ENCODE data around the gene LIMS1.
"Not testable (repeated sequence)": the region's sequence is repeated elsewhere in the genome, so short reads cannot be mapped to it uniquely, and the experiment has no call there.

The LIMS1 gene

DNA sequence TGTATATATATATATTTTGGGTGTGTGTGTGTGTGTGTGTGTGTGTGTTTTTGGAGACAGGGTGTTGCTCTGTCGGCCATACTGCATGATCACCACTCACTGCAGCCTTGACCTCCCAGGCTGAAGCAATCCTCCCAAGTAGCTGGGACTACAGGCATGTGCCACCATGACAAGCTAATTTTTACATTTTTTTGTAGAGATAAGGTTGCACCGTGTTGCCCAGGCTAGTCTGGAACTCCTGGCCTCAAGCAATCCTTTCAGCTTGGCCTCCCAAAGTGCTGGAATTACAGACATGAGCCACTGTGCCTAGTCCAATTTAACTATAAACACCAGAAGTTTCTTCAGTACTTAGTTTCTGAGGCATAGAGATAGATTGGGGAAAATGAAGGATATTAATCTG is 18.3 kb downstream of the LIMS1 start:
- DNase-seq (ENCODE audit: low spot score) = no peak

DNA sequence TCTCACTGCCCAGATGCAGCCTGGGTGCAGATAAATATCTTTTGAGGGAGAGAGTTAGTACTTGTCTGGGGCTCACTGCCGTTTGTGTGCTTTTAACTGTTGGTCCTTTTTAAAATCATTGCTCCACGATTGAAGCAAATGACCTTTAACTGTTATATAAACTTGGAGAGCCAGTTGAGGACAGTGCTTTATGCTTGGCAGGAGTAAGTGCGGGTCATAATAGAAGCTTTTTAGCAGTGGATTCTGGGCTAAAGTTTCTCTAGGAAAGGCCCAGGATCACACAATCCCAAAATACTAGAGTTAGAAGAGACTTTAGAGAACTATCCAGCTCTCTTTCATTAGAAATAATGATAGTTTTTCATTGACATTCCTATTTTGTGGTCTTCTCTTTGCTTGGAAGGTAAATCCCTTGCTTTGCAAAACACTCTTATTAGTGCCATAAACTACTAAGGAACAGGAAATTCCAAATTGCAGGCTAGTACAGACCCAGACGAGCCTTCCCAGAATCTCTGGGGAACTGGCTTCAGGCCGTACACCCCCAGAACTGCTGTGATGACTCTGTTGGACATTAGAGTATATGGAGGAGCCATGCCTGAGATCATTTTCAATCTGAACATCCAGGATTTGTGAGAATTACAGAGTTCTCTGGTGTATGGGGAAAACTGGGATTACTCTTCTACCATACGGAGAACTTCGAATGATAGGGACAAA is 19.1 kb downstream of the LIMS1 start:
- no peak for DNase-seq (ENCODE audit: low spot score)

DNA sequence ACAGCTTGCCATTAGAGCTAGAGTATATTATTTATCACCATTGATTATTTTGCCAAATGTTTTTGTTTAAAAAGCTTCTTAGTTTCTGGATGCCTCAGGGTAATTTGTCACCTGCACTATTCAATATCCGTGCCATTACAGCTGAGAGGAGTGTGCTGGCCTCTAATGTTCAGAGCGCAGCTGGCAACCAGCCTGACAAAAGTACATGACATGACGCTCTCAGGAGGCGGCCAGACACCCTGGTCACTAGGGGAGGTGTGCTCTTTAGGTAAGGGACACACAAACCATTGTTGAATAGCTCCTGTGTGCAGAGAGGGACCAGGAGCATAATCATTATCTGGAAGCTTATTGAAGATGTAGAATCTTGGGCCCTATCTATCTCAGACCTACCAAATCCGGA is 20.3 kb downstream of the LIMS1 start:
- no peak for DNase-seq (ENCODE audit: low spot score)

DNA sequence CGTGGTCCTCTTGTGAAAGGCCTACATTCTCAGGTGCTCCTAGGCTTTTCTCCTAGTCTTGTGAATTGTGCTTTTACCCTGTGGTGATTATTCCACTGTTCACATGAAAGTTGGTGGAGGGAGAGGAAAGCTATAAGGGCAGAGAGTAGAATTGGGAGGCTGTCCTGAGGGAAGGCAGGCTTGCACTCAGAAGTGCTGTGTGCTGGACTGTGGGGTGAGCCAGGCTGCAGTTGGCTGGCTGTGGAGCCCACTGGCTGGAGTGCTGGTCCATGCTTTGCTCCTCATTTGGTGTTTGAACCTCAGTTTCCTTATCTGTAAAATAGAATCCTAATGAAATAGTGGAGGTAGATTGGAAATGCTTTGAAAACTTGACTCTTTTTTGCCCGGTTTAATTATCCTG is 21.3 kb downstream of the LIMS1 start:
- no peak for DNase-seq (ENCODE audit: low spot score)

DNA sequence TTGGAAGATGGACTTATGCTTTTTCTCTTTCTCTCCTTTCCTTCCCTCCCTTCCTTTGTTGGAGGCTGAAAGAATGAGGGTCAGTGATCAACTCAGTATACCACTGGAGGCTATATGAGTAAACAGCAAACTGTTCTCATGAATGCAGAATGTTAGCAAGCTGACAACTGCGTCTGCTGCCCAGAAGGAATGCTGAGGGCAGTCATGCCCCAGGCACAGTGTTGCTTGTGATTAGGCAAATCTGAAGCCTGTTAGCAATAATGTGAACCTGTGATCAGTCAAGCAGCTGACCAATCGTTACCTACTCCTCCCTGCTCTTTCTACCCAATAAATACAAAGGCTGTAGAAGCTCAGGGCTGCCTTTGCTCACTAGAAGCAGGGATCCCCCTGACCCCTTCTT is 22.3 kb downstream of the LIMS1 start:
- DNase-seq (ENCODE audit: low spot score) = not testable (repeated sequence)

DNA sequence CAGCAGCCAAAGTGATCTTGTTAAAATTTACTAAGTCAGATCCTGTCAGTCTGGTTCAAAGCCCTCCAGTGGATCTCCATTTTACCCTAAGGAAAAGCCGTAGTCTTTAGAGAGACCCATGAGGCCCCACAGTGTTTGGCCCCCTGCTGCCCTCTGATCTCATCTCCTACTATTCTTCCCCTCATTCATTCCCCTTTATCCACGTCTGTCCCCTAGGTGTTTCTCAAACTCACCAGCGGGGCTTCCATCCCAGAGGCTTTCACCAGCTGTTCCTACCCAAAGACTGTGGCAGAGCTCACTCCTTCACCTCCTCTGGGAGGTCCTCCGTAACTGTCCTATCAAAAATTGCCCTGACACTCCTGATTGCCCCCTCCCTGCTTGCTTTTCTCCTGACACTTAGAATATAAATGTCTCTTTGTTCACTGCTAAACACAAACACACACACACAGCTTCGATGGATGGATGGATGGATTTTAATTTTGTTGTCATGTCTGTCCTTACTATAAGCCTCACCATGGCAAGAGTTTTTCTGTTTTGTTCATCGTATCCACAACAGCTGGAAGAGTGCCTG is 26.1 kb downstream of the LIMS1 start:
- no peak for DNase-seq (ENCODE audit: low spot score)

DNA sequence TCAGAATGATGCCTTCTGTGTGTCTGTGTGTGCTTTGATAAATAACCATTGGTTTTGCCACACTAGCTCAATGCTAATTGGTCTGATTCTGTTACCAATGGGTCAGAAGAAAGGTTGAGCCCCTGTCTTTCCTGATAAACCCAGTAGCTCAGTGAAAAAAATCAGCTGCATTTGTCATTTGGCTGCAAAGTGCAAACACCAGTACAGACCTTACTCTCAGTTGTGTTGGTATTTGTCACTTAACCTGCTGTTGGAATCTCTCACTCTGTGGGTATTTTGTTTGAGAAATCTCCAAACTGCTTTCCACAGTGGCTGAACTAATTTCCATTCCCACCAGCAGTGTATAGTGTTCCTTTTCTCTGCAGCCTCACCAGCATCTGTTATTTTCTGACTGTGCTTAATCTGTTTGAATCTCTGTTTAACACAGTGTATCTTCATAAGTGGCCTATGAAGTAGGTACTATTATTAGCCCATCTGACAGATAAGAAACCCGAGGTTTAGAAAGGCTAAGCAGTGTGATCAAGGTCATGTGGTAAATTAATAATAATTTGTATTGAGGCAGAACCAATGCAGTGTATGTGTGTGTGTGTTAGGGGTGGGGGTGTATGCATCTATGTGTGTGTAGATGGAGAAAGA is 26.7 kb downstream of the LIMS1 start:
- no peak for DNase-seq (ENCODE audit: low spot score)

DNA sequence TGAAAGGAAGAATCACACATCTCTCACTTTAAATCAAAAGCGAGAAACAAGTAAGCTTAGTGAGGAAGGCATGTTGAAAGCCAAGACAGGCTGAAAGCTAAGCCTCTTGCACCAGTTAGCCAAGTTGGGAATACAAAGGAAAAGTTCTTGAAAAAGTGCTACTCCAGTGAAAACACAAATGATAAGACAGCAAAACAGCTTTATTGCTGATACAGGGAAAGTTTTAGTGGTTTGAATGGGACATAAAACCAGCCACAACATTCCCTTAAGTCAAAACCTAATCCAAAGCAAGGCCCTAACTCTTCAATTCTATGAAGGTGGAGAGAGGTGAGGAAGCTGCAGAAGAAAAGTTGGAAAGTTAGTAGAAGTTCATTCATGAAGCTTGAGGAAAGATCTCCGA is 28.0 kb downstream of the LIMS1 start:
- no peak for DNase-seq (ENCODE audit: low spot score)

DNA sequence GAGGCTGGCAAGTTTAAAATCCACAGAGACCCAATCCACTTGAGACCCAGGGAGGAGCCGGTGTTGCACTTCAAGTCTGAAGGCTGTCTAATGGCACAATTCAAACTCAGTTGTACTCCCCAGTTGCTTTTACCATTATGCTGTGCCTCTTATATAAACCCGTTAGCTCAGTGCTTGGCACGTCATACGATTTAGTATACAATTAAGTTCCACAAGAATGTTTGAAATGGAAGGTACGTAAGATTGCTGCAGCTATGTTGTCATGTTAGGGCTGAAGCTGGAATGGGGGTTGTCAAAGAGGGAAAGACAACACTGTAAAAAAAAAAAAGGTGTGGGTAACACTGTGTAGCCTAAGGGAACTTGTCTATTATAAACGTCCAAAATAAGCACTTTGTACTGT is 30.2 kb downstream of the LIMS1 start:
- DNase-seq (ENCODE audit: low spot score) = no peak

DNA sequence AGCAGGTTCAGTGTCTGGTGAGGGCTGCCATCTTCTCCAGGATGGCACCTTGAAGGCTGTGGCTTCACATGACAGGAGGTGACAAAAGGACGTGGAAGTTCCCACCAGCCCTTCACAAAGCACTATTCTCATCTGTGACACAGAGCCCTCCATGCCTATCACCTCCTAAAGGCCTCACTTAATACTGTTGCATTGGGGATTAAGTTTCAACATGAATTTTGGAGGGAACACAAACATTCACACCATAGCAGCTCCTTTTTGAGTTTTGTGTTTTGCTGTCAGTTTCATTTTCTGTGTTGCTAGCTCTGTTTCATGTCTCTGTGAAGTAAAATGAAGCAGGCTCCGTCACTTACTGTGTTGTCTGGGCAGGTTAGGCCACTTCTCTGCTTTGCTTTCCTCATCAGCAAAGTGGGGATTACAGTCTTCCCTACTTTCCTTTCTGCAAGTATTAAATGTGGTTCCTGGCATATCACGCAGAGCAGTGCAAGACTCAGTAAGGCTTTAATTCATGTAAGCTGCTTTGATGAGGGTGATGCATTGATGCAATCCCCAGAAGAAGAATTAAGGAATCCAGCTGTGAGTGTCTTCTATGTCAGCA is 31.6 kb downstream of the LIMS1 start:
- peak; percentile 38 for DNase-seq (ENCODE audit: low spot score)

DNA sequence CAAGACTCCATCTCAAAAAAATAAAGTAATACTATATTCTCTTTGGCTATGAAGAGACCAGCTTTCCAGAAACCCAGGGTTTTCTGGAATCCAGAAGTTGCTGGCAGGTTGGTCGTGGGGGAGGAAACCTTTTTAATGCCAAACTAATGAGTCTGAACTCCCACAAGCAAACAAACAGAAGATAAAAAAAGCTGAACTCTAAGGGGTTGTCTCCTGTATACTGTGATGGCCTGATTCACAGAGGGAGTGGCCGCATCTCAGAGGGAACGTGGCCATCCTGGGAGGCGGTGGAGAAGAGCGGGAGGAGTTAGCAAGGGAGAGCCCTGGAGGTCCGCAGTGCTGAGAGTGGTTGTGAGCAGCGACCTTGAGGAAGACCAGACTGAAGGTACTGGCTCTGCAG is 36.1 kb downstream of the LIMS1 start:
- no peak for DNase-seq (ENCODE audit: low spot score)

DNA sequence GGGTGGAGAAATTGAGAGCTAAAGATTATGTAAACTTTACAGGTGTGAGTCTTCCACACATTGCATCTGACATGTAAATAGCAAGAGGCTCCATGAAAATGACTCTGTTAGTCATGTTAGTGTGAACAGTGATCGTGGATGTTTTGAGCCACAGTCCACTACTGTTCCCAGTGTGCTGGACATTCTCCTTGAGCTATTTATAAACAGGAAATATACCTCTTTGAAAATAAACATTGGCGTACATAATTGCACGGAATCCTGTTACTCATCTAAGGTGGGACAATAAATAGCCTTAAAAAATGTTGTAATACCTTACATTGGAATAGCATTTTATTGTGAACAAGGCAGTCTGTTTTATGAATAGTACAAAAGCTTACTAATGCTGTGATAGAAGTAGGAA is 37.0 kb downstream of the LIMS1 start:
- DNase-seq (ENCODE audit: low spot score) = no peak

DNA sequence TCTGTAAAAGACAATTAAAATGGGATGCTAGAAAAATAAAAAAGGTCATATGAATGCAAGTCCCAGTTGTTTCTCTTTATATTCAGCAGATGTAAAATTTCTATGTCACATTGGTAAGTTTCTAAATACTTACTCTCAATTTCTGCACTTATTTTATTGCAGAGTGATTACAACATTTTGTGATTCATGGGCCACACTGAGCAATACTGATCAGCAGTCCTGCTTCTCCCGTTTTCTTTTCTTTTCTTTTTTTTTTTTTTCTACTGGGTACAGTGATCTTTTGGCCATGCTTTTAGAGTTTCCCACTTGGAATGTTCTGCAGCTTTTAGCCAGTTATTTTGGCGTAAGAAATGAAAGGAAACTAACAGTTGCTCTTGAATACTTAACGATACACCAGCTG is 38.8 kb downstream of the LIMS1 start:
- no peak for DNase-seq (ENCODE audit: low spot score)

DNA sequence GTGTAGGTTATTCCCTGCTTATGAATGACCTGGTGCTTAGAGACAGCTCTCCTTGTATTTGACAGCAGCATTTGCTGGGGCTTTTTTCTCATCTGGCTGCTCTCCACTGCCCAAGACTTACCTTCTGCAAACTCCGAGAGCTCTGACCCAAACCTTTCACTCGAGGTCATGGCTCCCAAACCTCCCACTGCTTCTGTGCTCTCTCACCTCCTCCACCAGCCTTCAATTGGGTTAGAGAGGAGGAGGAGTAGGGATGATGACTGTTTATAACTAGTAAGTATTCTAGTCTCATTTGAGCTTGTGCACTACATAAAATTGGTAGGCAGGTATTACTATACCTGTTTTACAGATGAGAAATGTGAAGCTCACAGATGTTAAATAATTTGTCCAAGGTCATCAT is 40.1 kb downstream of the LIMS1 start:
- DNase-seq (ENCODE audit: low spot score) = no peak

DNA sequence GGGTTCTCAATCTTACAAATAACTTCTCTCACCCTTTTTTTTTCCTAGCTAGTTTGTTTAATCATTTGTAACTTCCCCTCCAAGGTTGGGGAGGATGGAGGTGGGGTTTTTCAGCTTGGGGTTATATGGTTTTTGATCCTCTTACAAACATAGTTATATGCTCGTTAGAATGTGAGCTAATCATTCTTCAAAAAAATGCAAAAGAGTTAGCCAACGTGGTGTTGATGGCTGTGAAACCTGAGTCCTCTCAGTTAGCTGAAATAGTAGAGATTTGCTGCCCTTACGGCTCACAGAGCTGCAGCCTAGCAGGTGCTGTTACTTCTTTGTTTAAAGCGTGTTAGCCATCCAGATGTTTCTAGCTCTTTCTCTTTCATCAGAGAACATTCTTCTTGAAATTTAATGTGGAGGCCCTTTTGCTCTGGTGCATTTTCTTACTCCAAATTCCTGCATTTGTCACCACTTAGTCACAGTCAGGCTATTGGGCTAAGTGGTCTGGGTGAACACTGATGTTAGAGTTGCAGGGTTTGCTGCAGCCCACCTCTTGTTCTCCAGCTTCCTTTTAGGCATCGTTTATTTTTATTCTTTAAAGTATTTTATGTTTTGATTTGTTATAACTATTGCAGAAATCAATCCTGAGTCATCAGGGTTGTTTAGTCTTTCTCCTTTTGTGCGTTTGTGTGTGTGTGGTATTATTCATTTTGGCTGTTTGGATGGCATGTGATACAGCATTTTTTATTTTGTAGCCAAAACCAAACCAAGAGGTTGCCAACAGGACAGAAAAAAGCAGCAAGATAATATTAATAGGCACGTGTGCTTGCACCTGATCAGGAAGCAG is 41.1 kb downstream of the LIMS1 start:
- DNase-seq (ENCODE audit: low spot score) = no peak

DNA sequence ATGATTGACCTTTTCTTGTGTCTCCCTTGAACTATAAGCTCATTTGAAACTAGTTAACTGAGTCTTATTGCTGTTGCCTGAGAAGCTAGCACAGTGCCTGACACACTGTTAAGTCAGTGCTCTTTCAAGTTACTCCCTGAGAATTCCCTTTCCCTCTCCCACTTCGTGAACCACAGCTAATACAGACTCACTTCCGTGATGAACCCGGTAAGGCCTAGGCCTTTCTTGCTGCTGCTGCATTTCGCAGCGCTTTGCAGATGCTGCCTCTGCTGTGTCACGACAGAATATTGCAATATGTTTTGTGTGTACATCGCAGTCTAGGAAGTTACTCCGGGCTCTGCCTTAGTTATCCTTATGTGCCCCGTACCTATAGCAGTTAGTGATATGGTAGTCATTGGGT is 42.8 kb downstream of the LIMS1 start:
- DNase-seq (ENCODE audit: low spot score) = no peak

DNA sequence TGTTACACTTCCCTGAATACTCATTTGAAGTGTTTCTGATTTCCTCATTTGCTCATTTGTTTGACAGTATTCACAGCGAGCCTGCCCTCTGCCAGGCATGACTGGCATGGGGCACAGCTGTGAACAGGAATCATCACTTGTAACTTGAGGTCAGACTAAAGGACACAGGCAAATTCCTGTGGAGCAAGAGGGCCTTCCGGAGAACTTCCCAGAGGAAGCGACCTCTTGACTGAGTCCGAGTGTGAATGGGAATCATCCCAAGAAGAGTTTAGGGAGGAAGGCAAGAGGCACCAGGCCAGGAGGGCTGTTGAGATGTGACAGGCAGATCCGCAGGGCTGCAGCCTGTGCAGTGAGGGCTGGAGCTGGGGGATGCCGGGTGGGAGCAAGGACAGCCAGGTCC is 45.4 kb downstream of the LIMS1 start:
- DNase-seq (ENCODE audit: low spot score) = no peak

DNA sequence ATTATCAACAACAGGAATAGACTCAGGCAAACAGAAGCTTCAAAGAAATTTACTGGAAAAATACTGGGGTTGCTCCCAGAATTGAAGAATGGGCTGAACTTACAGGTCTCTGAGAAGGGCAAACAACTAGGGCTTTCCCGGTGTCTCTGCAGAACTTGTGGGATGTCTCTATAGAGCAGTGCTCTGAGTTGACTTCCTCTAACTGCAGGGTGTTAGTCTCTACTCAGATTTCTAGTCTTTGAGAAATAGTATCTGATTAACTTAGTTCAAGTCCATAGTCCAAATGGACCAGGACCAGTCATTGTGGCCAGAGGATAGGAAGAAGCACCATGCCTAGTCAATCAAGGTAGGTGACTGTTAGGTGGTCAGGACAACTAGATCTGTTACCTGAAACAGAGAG is 45.8 kb downstream of the LIMS1 start:
- no peak for DNase-seq (ENCODE audit: low spot score)

DNA sequence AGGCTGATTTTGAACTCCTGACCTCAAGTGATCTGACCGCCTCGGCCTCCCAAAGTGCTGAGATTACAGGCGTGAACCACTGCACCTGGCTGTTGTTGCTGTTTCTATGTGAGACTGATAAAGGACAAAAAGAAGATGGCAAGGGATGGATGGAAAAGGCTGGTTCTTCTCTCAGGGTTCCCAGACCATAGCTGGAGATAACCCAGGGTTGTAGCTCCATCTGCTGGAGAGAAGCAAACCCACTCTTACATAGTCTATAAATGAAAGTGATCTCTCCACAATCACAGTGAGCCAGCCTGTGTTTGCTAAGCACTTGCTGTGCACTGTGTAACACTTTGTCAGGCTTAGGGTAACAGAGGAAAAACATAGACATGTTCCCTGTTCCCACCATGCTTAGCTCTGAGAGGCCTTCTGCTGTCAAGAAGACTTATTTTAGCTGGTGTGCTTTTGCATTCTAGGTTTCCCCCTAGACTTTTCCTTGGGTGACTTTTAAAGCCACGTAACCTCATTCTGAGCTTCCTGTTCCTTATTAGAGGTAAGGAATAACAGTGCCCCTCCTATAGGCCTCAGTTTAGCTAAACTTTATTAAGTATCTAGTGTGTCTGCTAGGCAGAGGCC is 49.7 kb downstream of the LIMS1 start:
- peak; percentile 76 for DNase-seq (ENCODE audit: low spot score)

DNA sequence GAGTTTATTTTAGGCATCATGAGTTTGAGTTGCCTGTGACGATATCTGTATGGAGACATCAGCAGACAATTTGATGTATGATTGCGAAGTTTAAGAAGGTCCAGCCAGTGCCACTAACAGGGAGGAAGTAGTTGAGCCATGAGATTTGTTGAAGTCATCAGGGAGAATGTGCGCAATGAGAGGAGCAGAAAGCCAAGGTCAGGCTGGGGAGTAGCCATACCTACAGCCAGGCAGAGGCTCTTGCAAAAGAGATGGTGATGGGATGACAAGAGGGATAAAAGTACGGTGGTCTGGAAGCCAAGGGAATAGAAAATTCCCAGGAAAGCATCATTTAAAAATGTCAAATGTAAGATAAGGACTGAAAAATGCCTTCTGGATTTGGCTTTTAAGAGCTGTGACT is 51.2 kb downstream of the LIMS1 start:
- no peak for DNase-seq (ENCODE audit: low spot score)

DNA sequence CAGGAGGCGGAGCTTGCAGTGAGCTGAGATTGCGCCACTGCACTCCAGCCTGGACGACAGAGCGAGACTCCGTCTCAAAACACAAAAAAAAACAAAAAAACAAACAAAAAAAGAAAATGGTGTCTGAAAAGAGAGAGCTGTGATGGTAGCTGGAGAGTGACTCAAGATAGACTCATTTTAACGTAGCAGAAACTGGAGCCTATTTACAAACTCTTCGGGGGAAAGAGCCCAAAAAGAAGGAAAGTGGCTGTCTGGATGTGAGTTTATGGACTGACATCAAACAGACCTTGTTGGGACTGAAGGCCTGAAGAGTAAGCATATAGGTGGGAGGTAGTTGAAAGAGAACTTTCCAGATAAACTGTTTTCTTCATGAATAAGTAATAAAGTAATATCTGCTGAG is 51.8 kb downstream of the LIMS1 start:
- no peak for DNase-seq (ENCODE audit: low spot score)

DNA sequence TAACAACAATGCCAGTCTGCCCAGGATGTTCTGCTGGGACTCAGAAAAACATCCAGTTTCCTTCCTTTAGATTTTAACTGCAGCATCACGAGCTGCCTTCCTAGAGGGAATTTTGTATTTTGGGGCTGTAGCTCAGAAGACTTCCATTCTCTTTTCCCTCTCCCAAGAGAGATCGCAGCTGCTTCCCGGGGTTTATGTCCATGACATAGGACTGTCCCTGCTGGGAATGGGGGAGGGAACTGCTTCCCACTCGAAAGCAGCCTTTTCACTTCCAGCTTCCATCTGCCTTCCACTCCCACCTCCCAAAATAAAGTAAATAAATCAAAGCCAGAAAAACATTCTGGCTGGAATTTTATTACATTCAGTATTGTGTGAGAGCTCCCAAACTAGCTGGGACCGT is 52.4 kb downstream of the LIMS1 start:
- DNase-seq (ENCODE audit: low spot score) = no peak
